AG20443 (cell line): Measurements from ENCODE around the gene PTGS1.

Experiments used
- DNase-seq: peaks from one replicate; pipeline ENCODE4 v3.0.0; 2012; ENCODE audit warnings: low spot score, mixed read lengths

PTGS1 gene

GRCh38 chr9:122374885-122375420 lies 4.1 kb downstream of the PTGS1 start:
- peak; percentile 96 for DNase-seq

DNA sequence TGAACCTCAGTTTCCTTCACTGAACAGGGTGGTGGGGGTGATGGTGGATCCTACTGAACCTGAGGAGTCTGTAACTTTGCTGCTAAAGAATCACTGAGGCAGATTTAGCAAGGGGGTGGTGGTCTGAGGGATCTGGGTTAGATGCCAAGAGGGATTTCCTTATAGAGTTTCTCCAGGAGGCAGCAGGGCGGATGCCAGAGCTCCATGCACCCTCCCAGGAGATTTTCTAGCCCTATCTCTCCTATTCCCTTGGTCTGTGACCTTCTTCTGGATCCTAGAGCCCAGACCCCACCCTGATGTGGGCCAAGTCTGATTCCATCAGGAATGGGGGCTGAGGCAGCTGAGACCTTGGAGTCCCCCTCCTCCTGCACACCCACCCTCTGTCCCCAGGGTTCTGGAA lies 6.0 kb downstream of the PTGS1 start:
- no peak for DNase-seq

- no peak for DNase-seq
Measured at GRCh38 chr9:122377241-122378164, 6.7 kb downstream of the PTGS1 start.

- DNase-seq: no peak
Measured at GRCh38 chr9:122378236-122378635, 7.4 kb downstream of the PTGS1 start.

GRCh38 chr9:122379340-122379739 lies 8.5 kb downstream of the PTGS1 start:
- no peak for DNase-seq

- no peak for DNase-seq
Measured at GRCh38 chr9:122380293-122380692, 9.5 kb downstream of the PTGS1 start.

DNA sequence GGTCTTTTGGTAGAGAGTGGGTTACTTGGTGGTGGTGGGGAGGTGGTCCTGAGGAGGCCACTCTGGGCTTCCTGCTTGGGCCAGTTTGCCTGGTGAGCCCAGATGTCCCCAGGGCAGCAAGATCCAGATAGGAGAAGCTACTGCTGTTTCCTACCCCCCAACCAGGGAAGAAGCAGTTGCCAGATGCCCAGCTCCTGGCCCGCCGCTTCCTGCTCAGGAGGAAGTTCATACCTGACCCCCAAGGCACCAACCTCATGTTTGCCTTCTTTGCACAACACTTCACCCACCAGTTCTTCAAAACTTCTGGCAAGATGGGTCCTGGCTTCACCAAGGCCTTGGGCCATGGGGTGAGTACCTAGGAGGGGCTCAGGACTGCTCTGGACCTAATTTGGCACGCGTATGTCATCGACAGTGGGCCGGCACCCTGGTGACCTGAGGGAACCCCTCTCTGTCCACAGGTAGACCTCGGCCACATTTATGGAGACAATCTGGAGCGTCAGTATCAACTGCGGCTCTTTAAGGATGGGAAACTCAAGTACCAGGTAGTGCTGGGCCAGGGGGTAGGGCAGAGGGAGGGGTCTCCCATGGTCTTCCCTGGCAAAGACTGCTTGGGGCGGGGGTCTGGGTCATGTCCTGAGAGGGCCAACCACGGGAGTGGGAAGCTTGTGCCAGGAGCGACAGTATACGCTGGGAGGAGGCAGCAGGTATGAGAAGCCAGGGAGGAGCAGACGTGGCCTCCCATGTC lies 10.6 kb downstream of the PTGS1 start:
- no peak for DNase-seq

GRCh38 chr9:122382901-122383850 lies 12.4 kb downstream of the PTGS1 start:
- DNase-seq: peak; percentile 80

- DNase-seq: peak; percentile 83
Measured at GRCh38 chr9:122383992-122384461, 13.2 kb downstream of the PTGS1 start.

- no peak for DNase-seq
Measured at GRCh38 chr9:122386311-122386872, 15.6 kb downstream of the PTGS1 start.

GRCh38 chr9:122387536-122387935 lies 16.7 kb downstream of the PTGS1 start:
- DNase-seq: no peak

DNA sequence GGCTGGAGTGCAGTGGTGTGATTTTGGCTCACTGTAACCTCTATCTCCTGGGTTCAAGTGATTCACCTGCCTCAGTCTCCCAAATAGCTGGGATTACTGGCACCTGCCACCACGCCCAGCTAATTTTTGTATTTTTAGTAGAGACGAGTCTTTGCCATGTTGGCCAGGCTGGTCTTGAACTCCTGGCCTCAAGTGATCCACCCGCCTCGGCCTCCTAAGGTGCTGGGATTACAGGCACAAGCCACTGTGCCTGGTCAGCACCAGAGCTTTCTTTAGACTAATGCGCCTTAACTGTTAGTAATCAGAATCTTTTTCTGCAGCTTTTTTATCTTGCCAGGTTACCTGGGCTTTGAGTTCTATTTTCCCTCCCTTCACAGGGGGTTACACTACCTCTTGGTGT lies 18.4 kb downstream of the PTGS1 start:
- DNase-seq: no peak

DNA sequence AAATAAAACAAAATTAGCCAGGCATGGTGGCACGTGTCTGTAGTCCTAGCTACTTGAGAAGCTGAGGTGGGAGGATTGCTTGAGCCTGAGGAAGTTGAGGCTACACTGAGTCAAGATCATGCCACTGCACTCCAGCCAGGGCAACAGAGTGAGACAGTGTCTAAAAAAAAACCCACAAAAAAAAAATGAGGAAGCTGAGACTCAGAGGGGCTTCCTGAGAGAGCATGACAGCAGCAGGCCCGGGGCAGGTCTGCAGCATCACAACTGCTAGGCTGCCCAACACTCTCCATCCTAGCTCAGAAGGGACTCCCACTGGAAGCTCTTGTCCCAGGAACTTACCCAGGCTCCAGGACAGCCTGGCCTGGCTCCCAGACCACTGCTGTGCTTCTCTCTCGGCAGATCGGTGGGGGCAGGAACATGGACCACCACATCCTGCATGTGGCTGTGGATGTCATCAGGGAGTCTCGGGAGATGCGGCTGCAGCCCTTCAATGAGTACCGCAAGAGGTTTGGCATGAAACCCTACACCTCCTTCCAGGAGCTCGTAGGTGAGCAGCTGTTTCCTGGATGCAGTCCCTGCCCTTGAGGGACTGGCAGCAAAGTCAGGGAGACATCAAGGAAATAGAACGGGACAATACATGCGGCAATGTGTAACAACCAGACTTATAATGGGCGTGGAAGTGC lies 19.1 kb downstream of the PTGS1 start:
- no peak for DNase-seq

DNA sequence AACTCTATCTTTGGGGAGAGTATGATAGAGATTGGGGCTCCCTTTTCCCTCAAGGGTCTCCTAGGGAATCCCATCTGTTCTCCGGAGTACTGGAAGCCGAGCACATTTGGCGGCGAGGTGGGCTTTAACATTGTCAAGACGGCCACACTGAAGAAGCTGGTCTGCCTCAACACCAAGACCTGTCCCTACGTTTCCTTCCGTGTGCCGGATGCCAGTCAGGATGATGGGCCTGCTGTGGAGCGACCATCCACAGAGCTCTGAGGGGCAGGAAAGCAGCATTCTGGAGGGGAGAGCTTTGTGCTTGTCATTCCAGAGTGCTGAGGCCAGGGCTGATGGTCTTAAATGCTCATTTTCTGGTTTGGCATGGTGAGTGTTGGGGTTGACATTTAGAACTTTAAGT lies 21.5 kb downstream of the PTGS1 start:
- DNase-seq: no peak

GRCh38 chr9:122392714-122393113 lies 21.9 kb downstream of the PTGS1 start:
- DNase-seq: no peak

DNA sequence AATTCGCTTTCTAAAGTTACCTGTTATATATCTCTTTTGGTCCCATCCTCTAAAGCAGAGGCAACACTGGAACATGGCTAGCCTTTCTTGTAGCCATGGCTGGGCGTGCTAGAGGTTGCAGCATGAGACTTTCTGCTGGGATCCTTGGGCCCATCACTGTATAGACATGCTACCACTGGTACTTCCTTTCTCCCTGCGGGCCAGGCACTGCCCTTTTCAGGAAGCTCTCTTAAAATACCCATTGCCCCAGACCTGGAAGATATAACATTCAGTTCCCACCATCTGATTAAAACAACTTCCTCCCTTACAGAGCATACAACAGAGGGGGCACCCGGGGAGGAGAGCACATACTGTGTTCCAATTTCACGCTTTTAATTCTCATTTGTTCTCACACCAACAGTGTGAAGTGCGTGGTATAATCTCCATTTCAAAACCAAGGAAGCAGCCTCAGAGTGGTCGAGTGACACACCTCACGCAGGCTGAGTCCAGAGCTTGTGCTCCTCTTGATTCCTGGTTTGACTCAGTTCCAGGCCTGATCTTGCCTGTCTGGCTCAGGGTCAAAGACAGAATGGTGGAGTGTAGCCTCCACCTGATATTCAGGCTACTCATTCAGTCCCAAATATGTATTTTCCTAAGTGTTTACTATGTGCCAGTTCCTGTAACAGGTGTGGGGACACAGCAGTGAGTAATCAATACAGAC lies 22.6 kb downstream of the PTGS1 start:
- DNase-seq: no peak

- peak; percentile 92 for DNase-seq
Measured at GRCh38 chr9:122394265-122395125, 23.7 kb downstream of the PTGS1 start.

- no peak for DNase-seq
Measured at GRCh38 chr9:122396614-122397148, 25.9 kb downstream of the PTGS1 start.

- no peak for DNase-seq
Measured at GRCh38 chr9:122397749-122398148, 26.9 kb downstream of the PTGS1 start.
